H1 (cell line): ENCODE measurements around the gene MYRIP. TPM values are rescaled to one million over a fixed set of nuclear protein-coding genes. Genes with fewer than 3 reads are reported as not detected.

Source experiments
- CTCF ChIA-PET: fragments of 300-600 bp; sonication (Branson Sonifier 250); formaldehyde crosslinking; loops from one replicate; lab custom pipeline; 2021; ENCODE audit not compliant: partially characterized antibody; lab: Charles Lee
- POLR2A ChIA-PET: fragments of 300-600 bp; sonication (Branson Sonifier 250); formaldehyde crosslinking; loops from one replicate; lab custom pipeline; 2021; ENCODE audit warnings: inconsistent platforms; ENCODE audit not compliant: partially characterized antibody; lab: Charles Lee
- DNase-seq, 2 experiments: peaks; one replicate each; pipeline versions ENCODE4 v3.0.0 to v3.0.0-alpha.2; 2010 to 2022; ENCODE audit warnings: low spot score in 2 of 2, low read depth in 1 of 2, mixed read lengths in 1 of 2
- FAIRE-seq: peaks from 2 replicates; lab custom pipeline; 2011; peaks lifted over from hg19 to GRCh38; lab: Jason Lieb, UNC
- H2AFZ ChIP-seq: 2 replicates; pipeline ENCODE4 v1.8.1; 2012; ENCODE audit warnings: low read length, inconsistent platforms
- H2AK5ac ChIP-seq: 2 replicates; pipeline ENCODE4 v1.6.1; 2013; ENCODE audit warnings: low read depth, low read length
- H2BK120ac ChIP-seq: replicated peaks from 2 replicates; pipeline ENCODE3; 2013; ENCODE audit warnings: low read depth, low read length, inconsistent platforms
- H2BK12ac ChIP-seq: 2 replicates; pipeline ENCODE4 v1.6.1; 2013; ENCODE audit warnings: low read depth, low read length
- H2BK15ac ChIP-seq: 2 replicates; pipeline ENCODE4 v1.6.1; 2013; ENCODE audit warnings: low read length
- H2BK20ac ChIP-seq: 2 replicates; pipeline ENCODE4 v1.6.1; 2013; ENCODE audit warnings: low read length
- H2BK5ac ChIP-seq: 2 replicates; pipeline ENCODE4 v1.6.1; 2013; ENCODE audit warnings: low read depth, low read length
- H3K14ac ChIP-seq: 2 replicates; pipeline ENCODE4 v1.6.1; 2013; ENCODE audit warnings: inconsistent platforms; ENCODE audit not compliant: insufficient read length
- H3K18ac ChIP-seq: 2 replicates; pipeline ENCODE4 v1.6.1; 2013; ENCODE audit warnings: low read length; ENCODE audit errors: extremely low read depth
- H3K23ac ChIP-seq: 2 replicates; pipeline ENCODE4 v1.6.1; 2013; ENCODE audit warnings: inconsistent platforms; ENCODE audit not compliant: insufficient read length
- H3K23me2 ChIP-seq: 2 replicates; pipeline ENCODE4 v1.6.1; 2013; ENCODE audit warnings: low read depth, low read length
- H3K27ac ChIP-seq: 2 replicates; pipeline ENCODE4 v1.6.1; 2011; ENCODE audit warnings: low read depth, low read length, inconsistent platforms
- H3K27me3 ChIP-seq, 4 experiments: replicated peaks in 1 of 4; 1 replicate in 1 of 4; 2 replicates in 3 of 4; pipeline versions ENCODE4 v1.6.1 to v1.8.1; 2011 to 2013; ENCODE audit warnings: low read length in 3 of 4, mild to moderate bottlenecking in 3 of 4, inconsistent platforms in 2 of 4, mixed read lengths in 2 of 4, moderate library complexity in 1 of 4; ENCODE audit not compliant: control insufficient read depth in 3 of 4, insufficient read depth in 3 of 4; ENCODE audit errors: extremely low read depth in 1 of 4
- H3K36me3 ChIP-seq, 4 experiments: 2 replicates each; pipeline versions ENCODE4 v1.6.1 to v1.8.1; 2011 to 2013; ENCODE audit warnings: mild to moderate bottlenecking in 4 of 4, low read length in 3 of 4, moderate library complexity in 2 of 4, control low read depth in 1 of 4, inconsistent platforms in 1 of 4; ENCODE audit not compliant: insufficient read depth in 4 of 4, control insufficient read depth in 2 of 4
- H3K4ac ChIP-seq: replicated peaks from 2 replicates; pipeline ENCODE3; 2013; ENCODE audit warnings: low read length, low read depth, mixed read lengths, inconsistent platforms; ENCODE audit not compliant: insufficient read length
- H3K4me1 ChIP-seq, 4 experiments: replicated peaks in 1 of 4; 1 replicate in 1 of 4; 2 replicates in 3 of 4; pipeline versions ENCODE4 v1.6.1 to v1.8.1; 2011 to 2013; ENCODE audit warnings: low read length in 3 of 4, inconsistent platforms in 2 of 4, mixed read lengths in 1 of 4; ENCODE audit not compliant: insufficient read depth in 4 of 4, control insufficient read depth in 3 of 4
- H3K4me2 ChIP-seq, 2 experiments: 2 replicates each; pipeline versions ENCODE4 v1.6.1 to v1.8.1; 2011 to 2013; ENCODE audit warnings: low read depth in 2 of 2, low read length in 2 of 2, control low read depth in 1 of 2, inconsistent platforms in 1 of 2, mild to moderate bottlenecking in 1 of 2; ENCODE audit not compliant: insufficient read depth in 1 of 2
- H3K4me3 ChIP-seq, 4 experiments: fragments of 200-600, 300-600 bp in 1 of 4; sonication (generic), shearing (Covaris generic), sonication (Bioruptor Twin) in 1 of 4; 2 replicates each; pipeline versions ENCODE4 v1.5.1 to v1.8.1; 2011 to 2016; ENCODE audit warnings: low read length in 4 of 4, low read depth in 3 of 4, control low read depth in 2 of 4, inconsistent platforms in 2 of 4, mild to moderate bottlenecking in 2 of 4, mixed read lengths in 1 of 4, moderate library complexity in 1 of 4; ENCODE audit not compliant: insufficient read depth in 2 of 4; ENCODE audit errors: extremely low read depth in 1 of 4
- H3K56ac ChIP-seq: replicated peaks from 2 replicates; pipeline ENCODE3; 2013; ENCODE audit warnings: low read depth, mild to moderate bottlenecking, mixed read lengths, low read length, inconsistent platforms; ENCODE audit not compliant: insufficient read length
- H3K79me1 ChIP-seq: 2 replicates; pipeline ENCODE4 v1.6.1; 2013; ENCODE audit warnings: low read depth, low read length, control low read depth
- H3K79me2 ChIP-seq, 2 experiments: 2 replicates each; pipeline versions ENCODE4 v1.6.1 to v1.8.1; 2012 to 2013; ENCODE audit warnings: low read length in 2 of 2, mild to moderate bottlenecking in 2 of 2, inconsistent platforms in 1 of 2; ENCODE audit not compliant: insufficient read depth in 2 of 2, control insufficient read depth in 1 of 2
- H3K9ac ChIP-seq, 4 experiments: replicated peaks in 1 of 4; 1 replicate in 1 of 4; 2 replicates in 3 of 4; pipeline versions ENCODE4 v1.6.1 to v1.8.1; 2011 to 2013; ENCODE audit warnings: low read depth in 3 of 4, low read length in 3 of 4, control low read depth in 2 of 4, mild to moderate bottlenecking in 2 of 4, moderate library complexity in 2 of 4, inconsistent platforms in 1 of 4; ENCODE audit errors: extremely low read depth in 1 of 4
- H3K9me3 ChIP-seq, 2 experiments: 2 replicates each; pipeline versions ENCODE4 v1.6.1 to v1.8.1; 2012 to 2013; ENCODE audit warnings: mild to moderate bottlenecking in 2 of 2, moderate library complexity in 2 of 2, control low read depth in 1 of 2, inconsistent platforms in 1 of 2, low read depth in 1 of 2, low read length in 1 of 2, mixed read lengths in 1 of 2; ENCODE audit not compliant: insufficient read depth in 2 of 2
- H4K20me1 ChIP-seq, 2 experiments: replicated peaks in 1 of 2; 2 replicates each; pipeline versions ENCODE3 to v1.8.1; 2011 to 2013; ENCODE audit warnings: inconsistent platforms in 2 of 2, low read length in 2 of 2, mild to moderate bottlenecking in 1 of 2; ENCODE audit not compliant: insufficient read depth in 2 of 2, control insufficient read depth in 1 of 2
- H4K5ac ChIP-seq: 2 replicates; pipeline ENCODE4 v1.6.1; 2013; ENCODE audit warnings: low read length, low read depth, mixed read lengths, inconsistent platforms; ENCODE audit not compliant: insufficient read length
- H4K8ac ChIP-seq: 2 replicates; pipeline ENCODE4 v1.8.0; 2013; ENCODE audit warnings: mild to moderate bottlenecking, moderate library complexity, low read length, inconsistent platforms; ENCODE audit not compliant: insufficient read depth; ENCODE audit errors: extremely low read depth
- H4K91ac ChIP-seq: replicated peaks from 2 replicates; pipeline ENCODE3; 2013; ENCODE audit warnings: low read length, mixed read lengths, inconsistent platforms; ENCODE audit not compliant: insufficient read length
- ASH2L ChIP-seq: fragments of 200-600, 300-600 bp; sonication (generic); IDR thresholded peaks from one replicate; pipeline ENCODE4 v1.7.1; 2017; ENCODE audit warnings: low read length
- CBX8 ChIP-seq: fragments of 300-800, 300-1000 bp; sonication (generic); IDR thresholded peaks from 2 replicates; pipeline ENCODE4 v1.7.1; 2016; ENCODE audit warnings: low read depth, low read length, borderline replicate concordance
- EP300 ChIP-seq, 2 experiments: IDR thresholded peaks; 1 replicate in 1 of 2; 2 replicates in 1 of 2; pipeline ENCODE4 v1.6.1; 2011 to 2012; ENCODE audit warnings: low read depth in 2 of 2, low read length in 2 of 2, mild to moderate bottlenecking in 2 of 2, borderline replicate concordance in 1 of 2, inconsistent platforms in 1 of 2, moderate library complexity in 1 of 2
- FOSL1 ChIP-seq: IDR thresholded peaks from 2 replicates; pipeline ENCODE4 v1.6.1; 2011; ENCODE audit warnings: mild to moderate bottlenecking, low read depth, low read length, moderate library complexity; ENCODE audit not compliant: insufficient read depth
- JUN ChIP-seq: IDR thresholded peaks from 2 replicates; pipeline ENCODE4 v1.6.1; 2011; ENCODE audit warnings: low read depth, mild to moderate bottlenecking, improper control_type of control experiment, low read length
- NANOG ChIP-seq: IDR thresholded peaks from 2 replicates; pipeline ENCODE4 v1.6.1; 2011; ENCODE audit warnings: low read length, low read depth, mild to moderate bottlenecking, inconsistent platforms; ENCODE audit not compliant: insufficient read depth, poor library complexity, severe bottlenecking
- POU5F1 ChIP-seq: IDR thresholded peaks from 2 replicates; pipeline ENCODE4 v1.6.1; 2011; ENCODE audit warnings: low read depth, mild to moderate bottlenecking, low read length, moderate library complexity
- SIN3A ChIP-seq, 2 experiments: IDR thresholded peaks in 1 of 2; conservative IDR thresholded peaks in 1 of 2; 2 replicates each; pipeline ENCODE4 v1.6.1; 2011 to 2012; ENCODE audit warnings: low read length in 2 of 2, improper control_type of control experiment in 1 of 2, low read depth in 1 of 2, mild to moderate bottlenecking in 1 of 2
- SIRT6 ChIP-seq: IDR thresholded peaks from one replicate; pipeline ENCODE4 v1.7.1; 2012; ENCODE audit warnings: low read length, inconsistent platforms
- SP4 ChIP-seq: IDR thresholded peaks from 2 replicates; pipeline ENCODE4 v1.6.1; 2012; ENCODE audit warnings: low read length, inconsistent platforms
- ZNF274 ChIP-seq: IDR thresholded peaks from 2 replicates; pipeline ENCODE4 v1.7.0; 2012; ENCODE audit warnings: low read length, borderline replicate concordance; ENCODE audit errors: extremely low read depth
- WGBS, 2 experiments: shearing (Covaris generic) in 1 of 2; methylation state at CpG; one replicate each; pipeline versions ENCODE4 v1.1.6 to v1.1.7; 2013 to 2015; ENCODE audit warnings: low lambda C conversion rate in 2 of 2, mixed read lengths in 2 of 2, inconsistent platforms in 1 of 2, low coverage in 1 of 2, missing lambda C conversion rate in 1 of 2; ENCODE audit not compliant: insufficient replicate concordance in 2 of 2, insufficient coverage in 1 of 2, insufficient read length in 1 of 2; ENCODE audit errors: extremely low coverage in 1 of 2, missing lambda C conversion rate in 1 of 2; 5-methylcytosine and 5-hydroxymethylcytosine counted together
- polyA plus RNA-seq, 7 experiments: library from polyadenylated mRNA; depleted of rRNA in 3 of 7; stranded (reverse) in 5 of 7; unstranded in 2 of 7; fragments of >200 nt in 5 of 7; fragments of 200-250 nt in 2 of 7; gene quantifications; 1 replicate in 5 of 7; 2 replicates in 1 of 7; 4 replicates in 1 of 7; pipeline versions ENCODE4 v1.2.1 to v1.2.3, GENCODE V29; 2011 to 2013; ENCODE audit warnings: missing spikeins in 2 of 7, mixed read lengths in 2 of 7
- total RNA-seq: library from RNA; stranded (reverse); fragmentation: NEBNext Ultra II Directional; extraction: Animal tissue kit (Norgen Biotek cat#: 25700); gene quantifications from 2 replicates; pipeline ENCODE4 v1.2.1, GENCODE V29; 2021

MYRIP gene
- total and polyA plus RNA-seq, 2 of the 8 experiments (the other 6 are each of a cell fraction or from before 2014, with no cell fraction given): 0.54 to 4.3 TPM

- Histone ChIP-seq H4K5ac (no peak overlapping the region), H3K14ac (no peak overlapping the region), H3K4me2 (no peak overlapping the region), H3K9ac (no peak overlapping the region), H3K4me3 (no peak overlapping the region), H4K91ac (no peak overlapping the region), H3K36me3 (no peaks in the 10 kb centered on the region), H3K79me1 (no peaks in the 10 kb centered on the region), H3K56ac (no peak overlapping the region), H2BK5ac (no peak overlapping the region), H2BK120ac (no peak overlapping the region), H3K23ac (no peak overlapping the region), H3K18ac (no peak overlapping the region), H2BK15ac (no peak overlapping the region), H3K79me2 (no peaks in the 10 kb centered on the region), H2AFZ (no peak overlapping the region), H2BK20ac (no peak overlapping the region), H4K8ac (no peak overlapping the region), H3K9me3 (peaks cover 0 to 4% of the 10 kb centered on the region in 2 experiments; a peak in 1 of 4 replicates), H3K27me3 (peaks cover 0 to 1% (median 0%) of the 10 kb centered on the region in 4 experiments; a peak in 1 of 7 replicates), H3K4ac (no peak overlapping the region), H3K27ac (no peak overlapping the region), H3K23me2 (no peaks in the 10 kb centered on the region; the same call in 1 of the 2 replicates), H4K20me1 (no peaks in the 10 kb centered on the region), H2AK5ac (no peak overlapping the region), H3K4me1 (peaks cover 0 to 4% (median 0%) of the 10 kb centered on the region in 4 experiments; a peak in 2 of 7 replicates), H2BK12ac (no peak overlapping the region)
- CTCF ChIA-PET: interaction anchor here (0.8 to 2.4 kb wide), 3 partner anchors 8 to 285 kb away, joined by 3 to 7 read pairs (median 3); no protein-coding TSS in a partner anchor
- 80% methylated on average over 9 of the region's 9 CpGs; no CpG with 5 or more reads in 1 of the 2 experiments for WGBS, 2 experiments
- POLR2A ChIA-PET: no interaction called here
- FAIRE-seq (no peak), DNase-seq (no peak)
- TF ChIP-seq CBX8 (no peak), SIN3A (conservative IDR thresholded peaks at IDR 0.05 in 1 of 2, IDR thresholded peaks at IDR 0.05 in 1 of 2; ENCODE audit: low read depth in 1 of 2, low read length in 2 of 2) (no peak), EP300 (IDR thresholded peaks at IDR 0.05; ENCODE audit: borderline replicate concordance in 1 of 2, low read depth in 2 of 2, low read length in 2 of 2) (no peak), ASH2L (no peak), ZNF274 (no peak), SP4 (no peak), FOSL1 (no peak), POU5F1 (no peak), SIRT6 (no peak), JUN (no peak), NANOG (no peak)
These were observed 288.0 kb downstream of the MYRIP start for GRCh38 chr3:40097131-40098117.
